ENCODE measurements around the gene BSG.
"Not testable (repeated sequence)": the region's sequence is repeated elsewhere in the genome, so short reads cannot be mapped to it uniquely, and the experiment has no call there.

The BSG gene

DNA sequence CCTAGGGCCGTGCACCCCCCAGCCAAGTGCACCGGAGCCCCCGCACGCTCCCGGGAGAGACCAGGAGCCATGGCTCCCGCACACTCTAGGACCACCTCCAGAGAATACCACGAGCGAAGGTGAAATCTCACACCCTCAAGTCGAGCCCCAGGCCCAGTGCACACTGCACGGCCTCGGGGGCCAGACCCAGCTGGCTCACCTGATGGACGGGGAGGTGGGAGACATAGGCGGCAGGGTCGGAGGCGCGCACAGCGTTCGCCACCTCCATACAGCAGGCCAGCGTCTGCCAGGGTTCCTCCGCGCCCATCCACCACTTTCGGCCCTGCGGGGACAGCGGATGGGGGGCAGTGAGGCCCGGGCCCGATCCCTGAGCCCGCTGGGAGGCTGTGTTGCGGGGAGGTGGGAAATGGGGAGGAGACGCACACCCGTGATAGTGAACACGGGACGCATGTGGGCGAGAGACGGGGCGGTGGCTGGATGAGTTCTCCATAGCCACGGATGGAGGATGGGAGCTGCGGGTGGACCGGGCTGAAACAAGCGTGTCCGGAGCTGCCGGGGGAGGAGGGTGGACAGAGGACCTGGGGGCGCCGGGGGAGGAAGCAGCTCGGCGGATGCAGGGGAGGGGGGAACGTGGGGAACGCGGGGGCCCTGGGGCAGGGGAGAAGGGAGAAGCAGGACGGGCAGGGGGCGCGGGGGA, 47.9 kb downstream of the BSG start:
- TF ChIP-seq, protein P1, sequence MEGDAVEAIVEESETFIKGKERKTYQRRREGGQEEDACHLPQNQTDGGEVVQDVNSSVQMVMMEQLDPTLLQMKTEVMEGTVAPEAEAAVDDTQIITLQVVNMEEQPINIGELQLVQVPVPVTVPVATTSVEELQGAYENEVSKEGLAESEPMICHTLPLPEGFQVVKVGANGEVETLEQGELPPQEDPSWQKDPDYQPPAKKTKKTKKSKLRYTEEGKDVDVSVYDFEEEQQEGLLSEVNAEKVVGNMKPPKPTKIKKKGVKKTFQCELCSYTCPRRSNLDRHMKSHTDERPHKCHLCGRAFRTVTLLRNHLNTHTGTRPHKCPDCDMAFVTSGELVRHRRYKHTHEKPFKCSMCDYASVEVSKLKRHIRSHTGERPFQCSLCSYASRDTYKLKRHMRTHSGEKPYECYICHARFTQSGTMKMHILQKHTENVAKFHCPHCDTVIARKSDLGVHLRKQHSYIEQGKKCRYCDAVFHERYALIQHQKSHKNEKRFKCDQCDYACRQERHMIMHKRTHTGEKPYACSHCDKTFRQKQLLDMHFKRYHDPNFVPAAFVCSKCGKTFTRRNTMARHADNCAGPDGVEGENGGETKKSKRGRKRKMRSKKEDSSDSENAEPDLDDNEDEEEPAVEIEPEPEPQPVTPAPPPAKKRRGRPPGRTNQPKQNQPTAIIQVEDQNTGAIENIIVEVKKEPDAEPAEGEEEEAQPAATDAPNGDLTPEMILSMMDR (IDR thresholded peaks at IDR 0.05) = no peak
- Histone ChIP-seq H3K27ac (no peak overlapping the region), H3K27me3 (peaks cover 0 to 23% of the 10 kb centered on the region in 2 donors), H3K9me3 (no peaks in the 10 kb centered on the region), H3K36me3 (peaks cover 69 to 86% (median 81%) of the 10 kb centered on the region in 3 donors), H3K4me3 (no peak overlapping the region), H3K4me1 (peaks cover 0 to 7% (median 3%) of the 10 kb centered on the region in 4 donors)
- intact Hi-C loops (cut with DNase I; ENCODE audit: low total_unique reads) = no loop called here
- DNase-seq = no peak

GRCh38 chr19:621191-621590, 48.8 kb downstream of the BSG start:
- intact Hi-C loops (cut with DNase I; ENCODE audit: low total_unique reads); H3K4me1 ChIP-seq: not testable (repeated sequence)

DNA sequence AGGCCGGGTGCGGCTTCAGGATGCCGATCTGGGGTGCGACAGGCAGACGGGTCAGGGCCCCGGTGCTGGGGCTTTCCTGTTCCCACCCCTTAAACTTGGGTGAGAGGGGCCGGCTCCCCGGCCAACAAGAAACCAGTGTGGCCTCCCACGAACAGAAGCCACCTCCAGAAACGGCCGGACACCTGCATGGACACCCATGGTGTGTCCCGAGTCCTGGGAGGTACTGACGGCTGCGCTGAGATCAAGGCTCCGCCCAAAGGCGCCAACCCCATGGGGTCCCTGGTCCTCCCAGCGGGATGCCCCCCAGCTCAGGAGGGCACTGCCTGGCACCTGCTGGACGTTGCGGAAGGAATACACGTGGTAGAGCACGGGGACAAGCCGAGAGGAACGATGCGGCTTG, 49.4 kb downstream of the BSG start:
- H3K4me3 ChIP-seq = no peak overlapping the region
- TF ChIP-seq, protein P1 (IDR thresholded peaks at IDR 0.05) = no peak
- H3K27me3 ChIP-seq = peaks cover 0 to 17% of the 10 kb centered on the region in 2 donors
- no peaks in the 10 kb centered on the region for H3K4me1 ChIP-seq
- H3K36me3 ChIP-seq = peaks cover 69 to 95% (median 87%) of the 10 kb centered on the region in 3 donors
- intact Hi-C loops (cut with DNase I; ENCODE audit: low total_unique reads) = no loop called here
- DNase-seq = no peak
- H3K27ac ChIP-seq = no peak overlapping the region
- H3K9me3 ChIP-seq = no peaks in the 10 kb centered on the region

More at GRCh38 chr19:621191-621590, 48.8 kb downstream of the BSG start:
- H3K4me3 ChIP-seq, H3K27ac ChIP-seq, H3K9me3 ChIP-seq, DNase-seq: not testable (repeated sequence)
- Histone ChIP-seq H3K36me3 (peaks cover 69 to 95% (median 88%) of the 10 kb centered on the region in 3 donors), H3K27me3 (peaks cover 0 to 23% of the 10 kb centered on the region in 2 donors)

- no peaks in the 10 kb centered on the region for H3K4me1 ChIP-seq
- peaks cover 0 to 10% of the 10 kb centered on the region in 2 donors for H3K27me3 ChIP-seq
- H3K27ac ChIP-seq = no peak overlapping the region
- intact Hi-C loops (cut with DNase I; ENCODE audit: low total_unique reads) = no loop called here
- TF ChIP-seq, protein P1 (IDR thresholded peaks at IDR 0.05) = no peak
- no peak overlapping the region for H3K4me3 ChIP-seq
- no peak for DNase-seq
- peaks cover 62 to 94% (median 79%) of the 10 kb centered on the region in 3 donors for H3K36me3 ChIP-seq
- H3K9me3 ChIP-seq = no peaks in the 10 kb centered on the region
These were observed 50.3 kb downstream of the BSG start for GRCh38 chr19:622666-623065.

GRCh38 chr19:623175-623916, 51.0 kb downstream of the BSG start:
- no peak overlapping the region for H3K4me3 ChIP-seq
- intact Hi-C loops (cut with DNase I; ENCODE audit: low total_unique reads) = no loop called here
- TF ChIP-seq, protein P1 (IDR thresholded peaks at IDR 0.05) = no peak
- no peaks in the 10 kb centered on the region for H3K4me1 ChIP-seq
- H3K9me3 ChIP-seq = no peaks in the 10 kb centered on the region
- H3K27ac ChIP-seq = no peak overlapping the region
- no peak for DNase-seq
- H3K36me3 ChIP-seq = peaks cover 58 to 94% (median 72%) of the 10 kb centered on the region in 3 donors
- H3K27me3 ChIP-seq = peaks cover 0 to 4% of the 10 kb centered on the region in 2 donors

DNA sequence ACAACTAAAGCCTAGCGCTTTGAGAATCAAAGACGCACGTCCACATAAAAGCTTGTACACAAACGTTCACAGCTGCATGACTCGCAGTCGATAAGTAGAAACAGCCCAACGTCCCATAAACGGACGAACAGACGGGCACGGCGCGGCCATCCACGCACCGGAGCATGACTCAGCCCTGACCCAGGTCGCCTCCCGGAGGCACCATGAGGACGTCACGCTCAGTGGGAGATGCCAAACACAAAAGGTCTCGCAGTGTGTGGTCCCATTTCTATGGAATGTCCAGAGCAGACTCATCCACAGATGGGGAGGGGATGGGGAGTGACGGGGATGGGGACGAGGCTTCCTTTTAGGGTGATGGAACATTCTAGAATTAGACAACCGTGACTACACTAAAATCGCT, 51.6 kb downstream of the BSG start:
- H3K4me1 ChIP-seq = no peaks in the 10 kb centered on the region
- DNase-seq = no peak
- no peaks in the 10 kb centered on the region for H3K27me3 ChIP-seq
- intact Hi-C loops (cut with DNase I; ENCODE audit: low total_unique reads) = no loop called here
- H3K27ac ChIP-seq = no peak overlapping the region
- TF ChIP-seq, protein P1 (IDR thresholded peaks at IDR 0.05) = no peak
- no peak overlapping the region for H3K4me3 ChIP-seq
- peaks cover 58 to 94% (median 69%) of the 10 kb centered on the region in 3 donors for H3K36me3 ChIP-seq
- no peaks in the 10 kb centered on the region for H3K9me3 ChIP-seq
